HL-60/S4 treated with retinoic acid at 250 ng/mL for 4 days and 3 days (cell line): ENCODE data around the gene GIMAP6.
"Not testable (repeated sequence)": the region's sequence is repeated elsewhere in the genome, so short reads cannot be mapped to it uniquely, and the experiment has no call there.

Experiments used
- in situ Hi-C: fragments of 300-500 bp; cut with MboI; formaldehyde crosslinking; loops from 2 replicates; pipeline ENCODE4 v1.7.0; 2022; ENCODE audit warnings: low sequenced_read_pairs

GIMAP6 gene

DNA sequence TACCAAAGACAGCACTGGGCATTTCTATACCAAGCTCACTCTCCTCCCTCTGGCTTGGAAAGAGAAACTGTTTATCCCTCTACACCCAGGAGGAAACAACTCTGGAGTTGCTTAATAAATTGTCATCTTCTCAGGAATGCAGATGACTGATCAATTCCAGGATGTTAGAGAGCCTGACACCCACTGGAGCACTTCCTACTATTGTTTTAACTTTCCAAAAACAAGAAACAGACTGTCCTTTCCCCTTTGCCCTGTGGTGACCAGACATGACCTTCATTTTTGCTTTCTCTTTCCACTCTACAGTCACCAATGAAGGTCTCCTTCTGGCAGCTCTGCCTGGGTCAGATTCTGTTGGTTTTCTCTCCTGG lies 45.4 kb downstream of the GIMAP6 start:
- in situ Hi-C loops = no loop called here

DNA sequence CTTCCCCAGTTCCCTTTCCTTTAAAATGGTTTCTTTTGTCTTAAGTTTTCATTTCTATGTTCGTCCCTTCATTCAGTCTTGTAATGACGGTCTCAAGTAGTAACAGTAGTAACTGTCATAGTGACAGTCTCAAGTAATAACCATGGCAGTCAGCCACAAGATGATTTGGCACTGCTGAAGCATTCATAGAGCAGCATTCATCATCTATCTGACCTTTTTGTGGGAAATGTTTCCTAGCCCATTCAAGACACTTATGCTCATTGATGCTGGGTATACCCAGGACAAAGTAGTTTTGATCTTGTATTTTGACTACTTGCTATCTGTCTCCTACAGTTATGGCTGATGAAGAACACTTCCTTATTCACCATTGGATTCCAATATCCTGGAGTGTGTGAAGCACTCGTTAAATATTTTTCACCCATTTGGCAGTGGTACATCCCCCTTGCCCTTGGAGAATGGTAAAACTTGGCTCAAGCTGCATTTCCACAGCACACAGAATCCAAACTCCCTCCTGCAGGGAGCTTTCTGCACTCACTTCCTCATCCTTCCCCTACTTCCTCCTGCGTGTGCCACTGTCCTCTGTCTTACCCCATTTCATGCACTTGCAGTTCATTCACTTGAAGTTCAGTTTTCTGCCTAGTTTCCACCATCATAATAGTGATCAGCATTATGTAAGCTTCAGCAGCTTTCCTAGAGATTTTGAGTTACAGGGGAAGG lies 46.0 kb downstream of the GIMAP6 start:
- in situ Hi-C loops = no loop called here

DNA sequence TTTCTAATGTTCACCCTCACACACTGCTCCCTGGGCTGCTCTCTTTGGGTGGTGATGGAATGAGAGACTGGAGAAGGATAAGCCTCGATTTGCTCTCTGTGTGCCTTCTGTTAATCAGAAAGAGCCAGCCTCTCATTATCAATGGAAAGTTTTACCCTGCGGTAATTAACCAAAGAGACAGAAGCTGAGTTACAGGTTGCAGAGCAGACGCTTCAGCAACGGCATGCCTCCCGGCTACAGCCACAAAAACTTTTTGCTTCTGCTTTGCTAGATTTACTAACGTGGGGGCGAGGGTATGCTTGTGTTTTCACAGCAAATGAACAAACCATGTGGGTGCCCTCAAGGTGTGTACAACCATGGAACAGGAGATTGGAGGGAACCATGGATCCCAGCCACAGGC lies 47.0 kb downstream of the GIMAP6 start:
- in situ Hi-C loops = no loop called here

DNA sequence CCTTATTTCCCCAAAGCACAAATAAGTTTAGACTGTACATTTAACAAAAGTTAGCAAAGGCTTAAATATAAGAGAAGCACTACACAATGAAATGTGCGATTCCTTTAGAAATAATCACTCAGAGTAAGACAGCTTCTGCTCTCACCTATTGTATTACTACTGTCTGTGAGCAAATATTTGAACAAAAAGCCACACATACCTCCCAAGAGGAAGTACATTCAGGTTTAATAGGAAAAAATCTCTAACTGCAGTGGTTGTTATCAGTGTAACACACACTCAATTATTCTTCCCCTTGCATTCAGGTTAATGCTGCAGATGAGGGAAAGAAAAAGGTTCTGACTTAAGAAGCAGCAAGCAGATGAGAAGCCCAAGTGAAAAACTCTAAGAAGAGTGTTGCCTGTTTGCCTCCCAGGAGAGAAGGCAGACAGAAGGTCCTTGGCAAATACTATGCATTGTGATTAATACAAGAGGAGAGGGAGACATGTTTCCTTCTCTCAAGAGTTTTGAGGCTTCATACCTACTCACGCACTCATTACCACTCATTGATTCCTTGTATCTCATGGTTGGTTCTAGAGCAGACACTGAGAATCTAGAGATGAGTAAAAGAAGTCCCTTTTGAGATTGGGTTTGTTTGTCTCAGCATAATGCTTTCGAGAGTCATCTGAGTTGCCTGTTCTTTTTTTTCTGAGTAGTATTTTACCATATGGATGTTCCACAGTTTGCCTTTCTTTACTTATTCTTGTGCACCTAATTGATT lies 51.4 kb downstream of the GIMAP6 start:
- in situ Hi-C loops = no loop called here

DNA sequence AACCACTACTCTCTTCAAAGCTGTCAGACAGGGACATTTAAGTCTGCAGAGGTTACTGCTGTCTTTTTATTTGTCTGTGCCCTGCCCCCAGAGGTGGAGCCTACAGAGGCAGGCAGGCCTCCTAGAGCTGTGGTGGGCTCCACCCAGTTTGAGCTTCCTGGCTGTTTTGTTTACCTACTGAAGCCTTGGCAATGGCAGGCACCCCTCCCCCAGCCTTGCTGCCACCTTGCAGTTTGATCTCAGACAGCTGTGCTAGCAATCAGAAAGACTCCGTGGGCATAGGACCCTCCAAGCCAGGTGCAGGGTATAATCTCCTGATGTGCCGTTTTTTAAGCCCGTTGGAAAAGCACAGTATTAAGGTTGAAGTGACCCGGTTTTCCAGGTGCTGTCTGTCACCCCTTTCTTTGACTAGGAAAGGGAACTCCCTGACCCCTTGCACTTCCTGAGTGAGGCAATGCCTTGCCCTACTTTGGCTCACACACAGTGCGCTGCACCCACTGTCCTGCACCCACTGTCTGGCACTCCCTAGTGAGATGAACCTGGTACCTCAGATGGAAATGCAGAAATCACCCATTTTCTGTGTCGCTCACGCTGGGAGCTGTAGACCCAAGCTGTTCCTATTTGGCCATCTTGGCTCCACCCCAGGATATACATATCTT lies 52.1 kb downstream of the GIMAP6 start:
- in situ Hi-C loops = not testable (repeated sequence)
